IMR-90 (cell line): Measurements from ENCODE around the gene OTOA. TPM values are rescaled to one million over a fixed set of nuclear protein-coding genes. Genes with fewer than 3 reads are reported as not detected.

Source experiments
- ATAC-seq: fragments of 200-7000 bp; cut with Tn5 transposase; 2 replicates; pipeline ENCODE4 v1.9.1; 2020; ENCODE audit warnings: low read depth, mild to moderate bottlenecking, moderate library complexity
- BruUV-seq: library from RNA; stranded (reverse); fragments of 400-500 nt; replicated peaks from 2 replicates; lab custom pipeline; 2021; lab: Mats Ljungman, UMichigan
- CTCF ChIA-PET: fragments of 300-600 bp; formaldehyde crosslinking; extraction: SDS; loops from one replicate; lab custom pipeline; 2021; ENCODE audit warnings: antibody characterized with exemption; lab: Yijun Ruan, JAX
- POLR2A ChIA-PET: fragments of 300-600 bp; sonication (Branson Sonifier 250); formaldehyde crosslinking; loops from one replicate; lab custom pipeline; 2022; ENCODE audit warnings: antibody characterized with exemption; ENCODE audit not compliant: unreplicated experiment; lab: Charles Lee
- DNase-seq: peaks from one replicate; pipeline ENCODE4 v3.0.0; 2013
- H2AFZ ChIP-seq: replicated peaks from 2 replicates; pipeline ENCODE3; 2013; ENCODE audit warnings: low read length, mild to moderate bottlenecking; ENCODE audit not compliant: poor library complexity
- H2AK5ac ChIP-seq: 2 replicates; pipeline ENCODE4 v1.6.1; 2013; ENCODE audit warnings: low read depth, low read length, inconsistent platforms
- H2AK9ac ChIP-seq: replicated peaks from 2 replicates; pipeline ENCODE3; 2013; ENCODE audit warnings: mild to moderate bottlenecking, low read depth, low read length, moderate library complexity; ENCODE audit not compliant: poor library complexity
- H2BK120ac ChIP-seq: 2 replicates; pipeline ENCODE4 v1.6.1; 2013; ENCODE audit warnings: low read depth, low read length, inconsistent platforms
- H2BK15ac ChIP-seq: 3 replicates; pipeline ENCODE4 v1.6.1; 2013; ENCODE audit warnings: low read depth, low read length, inconsistent platforms
- H2BK20ac ChIP-seq: 2 replicates; pipeline ENCODE4 v1.6.1; 2013; ENCODE audit warnings: low read depth, mild to moderate bottlenecking, inconsistent platforms, low read length, moderate library complexity
- H2BK5ac ChIP-seq: 2 replicates; pipeline ENCODE4 v1.6.1; 2013; ENCODE audit warnings: mild to moderate bottlenecking, low read depth, low read length, inconsistent platforms; ENCODE audit not compliant: poor library complexity, severe bottlenecking
- H3K14ac ChIP-seq: replicated peaks from 2 replicates; pipeline ENCODE4 v1.6.1; 2013; ENCODE audit warnings: low read depth, low read length, inconsistent platforms
- H3K18ac ChIP-seq: 2 replicates; pipeline ENCODE4 v1.6.1; 2013; ENCODE audit warnings: low read depth, low read length, control low read depth
- H3K23ac ChIP-seq: 2 replicates; pipeline ENCODE4 v1.6.1; 2013; ENCODE audit warnings: low read depth, low read length, inconsistent platforms
- H3K27ac ChIP-seq: 2 replicates; pipeline ENCODE4 v1.5.1; 2013; ENCODE audit warnings: mild to moderate bottlenecking, control low read depth, low read length; ENCODE audit not compliant: insufficient read depth
- H3K27me3 ChIP-seq: 2 replicates; pipeline ENCODE4 v1.6.1; 2013; ENCODE audit warnings: low read length; ENCODE audit not compliant: control insufficient read depth, insufficient read depth
- H3K36me3 ChIP-seq: 2 replicates; pipeline ENCODE4 v1.6.1; 2013; ENCODE audit warnings: low read length, mixed read lengths; ENCODE audit not compliant: control insufficient read depth, insufficient read depth
- H3K4ac ChIP-seq: 2 replicates; pipeline ENCODE4 v1.6.1; 2013; ENCODE audit warnings: low read depth, low read length, inconsistent platforms
- H3K4me1 ChIP-seq: 2 replicates; pipeline ENCODE4 v1.6.1; 2013; ENCODE audit warnings: low read length, mixed read lengths; ENCODE audit not compliant: control insufficient read depth, insufficient read depth
- H3K4me2 ChIP-seq: 2 replicates; pipeline ENCODE4 v1.6.1; 2013; ENCODE audit warnings: low read depth, mild to moderate bottlenecking, control low read depth, low read length, moderate library complexity
- H3K4me3 ChIP-seq: 2 replicates; pipeline ENCODE4 v1.5.1; 2013; ENCODE audit warnings: low read depth, mild to moderate bottlenecking, control low read depth, low read length, moderate library complexity; ENCODE audit not compliant: insufficient read depth
- H3K56ac ChIP-seq: 2 replicates; pipeline ENCODE4 v1.6.1; 2013; ENCODE audit warnings: low read length, inconsistent platforms; ENCODE audit not compliant: insufficient read depth; ENCODE audit errors: extremely low read depth
- H3K79me1 ChIP-seq, 2 experiments: 2 replicates each; pipeline ENCODE4 v1.6.1; 2013; ENCODE audit warnings: low read length in 2 of 2, inconsistent platforms in 1 of 2, low read depth in 1 of 2
- H3K9ac ChIP-seq: 2 replicates; pipeline ENCODE4 v1.6.1; 2013; ENCODE audit warnings: low read depth, low read length, control low read depth
- H3K9me1 ChIP-seq: 2 replicates; pipeline ENCODE4 v1.6.1; 2013; ENCODE audit warnings: low read length, inconsistent platforms; ENCODE audit not compliant: insufficient read depth
- H3K9me3 ChIP-seq: 2 replicates; pipeline ENCODE4 v1.6.1; 2013; ENCODE audit warnings: low read length; ENCODE audit not compliant: control insufficient read depth, insufficient read depth
- H4K20me1 ChIP-seq: 2 replicates; pipeline ENCODE4 v1.6.1; 2013; ENCODE audit warnings: low read length, inconsistent platforms; ENCODE audit not compliant: insufficient read depth
- H4K5ac ChIP-seq: 2 replicates; pipeline ENCODE4 v1.6.1; 2013; ENCODE audit warnings: mild to moderate bottlenecking, low read depth, low read length, control low read depth
- H4K8ac ChIP-seq, 2 experiments: 2 replicates each; pipeline ENCODE4 v1.6.1; 2013; ENCODE audit warnings: low read depth in 2 of 2, low read length in 2 of 2, control low read depth in 1 of 2, inconsistent platforms in 1 of 2
- H4K91ac ChIP-seq: 2 replicates; pipeline ENCODE4 v1.6.1; 2013; ENCODE audit warnings: low read depth, low read length, inconsistent platforms; ENCODE audit not compliant: insufficient read depth
- BHLHE40 ChIP-seq: fragments of 150-350 bp; IDR thresholded peaks from 2 replicates; pipeline ENCODE4 v1.6.1; 2016; ENCODE audit warnings: mild to moderate bottlenecking, low read depth, low read length
- CEBPB ChIP-seq: IDR thresholded peaks from 2 replicates; pipeline ENCODE4 v1.6.1; 2012; ENCODE audit warnings: low read depth, low read length, improper control_type of control experiment
- CHD1 ChIP-seq: IDR thresholded peaks from 2 replicates; pipeline ENCODE4 v1.6.1; 2012; ENCODE audit warnings: low read depth, low read length, improper control_type of control experiment
- FOS ChIP-seq: fragments of 150-350 bp; IDR thresholded peaks from 2 replicates; pipeline ENCODE4 v1.6.1; 2016; ENCODE audit warnings: low read depth, low read length
- MAFK ChIP-seq: IDR thresholded peaks from 2 replicates; pipeline ENCODE4 v1.6.1; 2012; ENCODE audit warnings: low read depth, low read length, improper control_type of control experiment
- MAZ ChIP-seq: IDR thresholded peaks from 2 replicates; pipeline ENCODE4 v1.6.1; 2012; ENCODE audit warnings: low read depth, mild to moderate bottlenecking, low read length, improper control_type of control experiment, moderate library complexity, borderline replicate concordance
- MXI1 ChIP-seq: IDR thresholded peaks from 2 replicates; pipeline ENCODE4 v1.6.1; 2012; ENCODE audit warnings: low read depth, mild to moderate bottlenecking, low read length, moderate library complexity, borderline replicate concordance
- NFE2L2 ChIP-seq: fragments of 150-350 bp; IDR thresholded peaks from 2 replicates; pipeline ENCODE4 v1.6.1; 2016; ENCODE audit warnings: low read depth, mild to moderate bottlenecking, low read length
- POLR2A ChIP-seq: IDR thresholded peaks from 2 replicates; pipeline ENCODE4 v1.6.1; 2012; ENCODE audit warnings: mild to moderate bottlenecking, low read depth, low read length
- RAD21 ChIP-seq: IDR thresholded peaks from 2 replicates; pipeline ENCODE4 v1.6.1; 2012; ENCODE audit warnings: low read length, improper control_type of control experiment
- RCOR1 ChIP-seq: IDR thresholded peaks from 2 replicates; pipeline ENCODE4 v1.6.1; 2012; ENCODE audit warnings: mild to moderate bottlenecking, low read length, improper control_type of control experiment; ENCODE audit not compliant: insufficient replicate concordance
- RFX5 ChIP-seq: IDR thresholded peaks from 2 replicates; pipeline ENCODE4 v1.8.0; 2012; ENCODE audit warnings: low read depth, mild to moderate bottlenecking, low read length, moderate library complexity
- SMC3 ChIP-seq: fragments of 150-350 bp; IDR thresholded peaks from 2 replicates; pipeline ENCODE4 v1.6.1; 2016; ENCODE audit warnings: low read depth, mild to moderate bottlenecking, antibody characterized with exemption, low read length, moderate library complexity
- WGBS, 2 experiments: methylation state at CpG; one replicate each; pipeline versions ENCODE4 v1.1.5 to v1.1.7; 2013; ENCODE audit warnings: missing lambda C conversion rate in 2 of 2; ENCODE audit not compliant: insufficient read length in 1 of 2; ENCODE audit errors: extremely low coverage in 2 of 2; 5-methylcytosine and 5-hydroxymethylcytosine counted together
- dilution Hi-C: fragments of 300-500 bp; cut with HindIII; formaldehyde crosslinking; loops from one replicate; pipeline ENCODE4 v1.14.3; 2018; ENCODE audit warnings: low sequenced_read_pairs; ENCODE audit not compliant: unreplicated experiment
- in situ Hi-C: fragments of 300-500 bp; cut with MboI; formaldehyde crosslinking; loops from 3 replicates; pipeline ENCODE4 v1.14.3; 2019; ENCODE audit warnings: low sequenced_read_pairs, inconsistent platforms, mixed read lengths
- intact Hi-C: fragments of 100-400 bp; cut with micrococcal nuclease; formaldehyde crosslinking; loops from 2 replicates; pipeline ENCODE4 v1.10.0; 2022
- polyA plus RNA-seq, 3 experiments: library from polyadenylated mRNA; depleted of rRNA; stranded (reverse); fragments of >200 nt; gene quantifications; 2 replicates each; pipeline ENCODE4 v1.2.3, GENCODE V29; 2012; ENCODE audit warnings: low replicate concordance in 1 of 3
- total RNA-seq: library from RNA; depleted of rRNA; stranded (reverse); fragments of >200 nt; gene quantifications from 2 replicates; pipeline ENCODE4 v1.2.3, GENCODE V29; 2012
- TF ChIP-seq, protein P1 (sequence below): fragments of 150-350 bp; IDR thresholded peaks from 2 replicates; pipeline ENCODE4 v1.6.1; 2017; ENCODE audit warnings: mild to moderate bottlenecking, antibody characterized with exemption, low read length, low read depth
- TF ChIP-seq, protein P2 (sequence below): conservative IDR thresholded peaks from 2 replicates; pipeline ENCODE4 v1.5.1; 2012; ENCODE audit warnings: mild to moderate bottlenecking, low read depth, low read length, improper control_type of control experiment
- TF ChIP-seq, protein P3 (sequence below): fragments of 150-350 bp; IDR thresholded peaks from 2 replicates; pipeline ENCODE4 v1.6.1; 2016; ENCODE audit warnings: low read depth, mild to moderate bottlenecking, low read length, moderate library complexity, borderline replicate concordance

The OTOA gene
- total and polyA plus RNA-seq, 2 of the 4 experiments (the other 2 are of a cell fraction) = 0.02 TPM; not detected in 1

DNA sequence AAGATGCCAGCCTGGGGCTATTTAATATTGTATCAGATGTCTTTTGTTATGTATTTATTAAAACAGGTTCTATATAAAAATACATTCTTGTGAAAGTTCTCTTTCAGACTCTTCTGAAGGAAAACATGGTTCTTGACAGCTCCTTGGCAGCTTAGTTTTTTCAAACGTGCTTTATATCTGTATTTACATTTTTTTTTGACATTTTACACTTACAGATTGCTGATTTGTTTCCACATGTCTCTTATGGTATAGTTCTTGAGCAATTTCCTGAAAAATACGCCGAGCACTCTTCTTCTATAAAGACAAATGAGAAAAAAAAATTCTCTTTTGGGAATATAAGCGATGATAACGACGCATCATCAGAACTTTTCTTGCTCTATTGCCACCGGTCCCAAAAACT is 20.9 kb upstream of the OTOA start:
- Histone ChIP-seq H3K4me2 (no peak overlapping the region), H3K36me3 (peaks cover 1% of the 10 kb centered on the region; the same call in 1 of the 2 replicates), H2BK120ac (no peak overlapping the region), H3K27me3 (no peaks in the 10 kb centered on the region), H2AK9ac (no peak overlapping the region), H3K4me3 (no peak overlapping the region), H4K91ac (no peak overlapping the region), H3K14ac (no peak overlapping the region), H4K5ac (no peak overlapping the region), H3K23ac (no peak overlapping the region), H4K8ac (no peak overlapping the region), H2AFZ (no peak overlapping the region), H3K9ac (no peak overlapping the region), H4K20me1 (peaks cover 13% of the 10 kb centered on the region; the same call in 1 of the 2 replicates), H2BK20ac (no peak overlapping the region), H3K18ac (no peak overlapping the region), H2AK5ac (no peak overlapping the region), H3K27ac (no peak overlapping the region), H3K4me1 (peaks cover 9% of the 10 kb centered on the region), H2BK15ac (no peak overlapping the region), H3K9me1 (no peaks in the 10 kb centered on the region; the same call in 1 of the 2 replicates), H3K9me3 (no peaks in the 10 kb centered on the region), H3K79me1 (peaks cover 27 to 45% of the 10 kb centered on the region in 2 experiments), H3K4ac (no peak overlapping the region), H3K56ac (no peak overlapping the region), H2BK5ac (no peak overlapping the region)
- intact Hi-C loops (no loop called here), dilution Hi-C loops (no loop called here), in situ Hi-C loops (no loop called here)
- no TSS peak for BruUV-seq
- DNase-seq (no peak), ATAC-seq (no peak)
- WGBS, 2 experiments = no CpG with 5 or more reads among the region's 7 CpGs
- TF ChIP-seq CHD1 = no peak
- no peak for TF ChIP-seq MAFK
- TF ChIP-seq SMC3 = no peak
- TF ChIP-seq, protein P1, sequence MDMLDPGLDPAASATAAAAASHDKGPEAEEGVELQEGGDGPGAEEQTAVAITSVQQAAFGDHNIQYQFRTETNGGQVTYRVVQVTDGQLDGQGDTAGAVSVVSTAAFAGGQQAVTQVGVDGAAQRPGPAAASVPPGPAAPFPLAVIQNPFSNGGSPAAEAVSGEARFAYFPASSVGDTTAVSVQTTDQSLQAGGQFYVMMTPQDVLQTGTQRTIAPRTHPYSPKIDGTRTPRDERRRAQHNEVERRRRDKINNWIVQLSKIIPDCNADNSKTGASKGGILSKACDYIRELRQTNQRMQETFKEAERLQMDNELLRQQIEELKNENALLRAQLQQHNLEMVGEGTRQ = no peak
- no peak for TF ChIP-seq RCOR1
- TF ChIP-seq MAZ = no peak
- no peak for TF ChIP-seq FOS
- TF ChIP-seq MXI1 = no peak
- TF ChIP-seq BHLHE40 = no peak
- TF ChIP-seq, protein P2, sequence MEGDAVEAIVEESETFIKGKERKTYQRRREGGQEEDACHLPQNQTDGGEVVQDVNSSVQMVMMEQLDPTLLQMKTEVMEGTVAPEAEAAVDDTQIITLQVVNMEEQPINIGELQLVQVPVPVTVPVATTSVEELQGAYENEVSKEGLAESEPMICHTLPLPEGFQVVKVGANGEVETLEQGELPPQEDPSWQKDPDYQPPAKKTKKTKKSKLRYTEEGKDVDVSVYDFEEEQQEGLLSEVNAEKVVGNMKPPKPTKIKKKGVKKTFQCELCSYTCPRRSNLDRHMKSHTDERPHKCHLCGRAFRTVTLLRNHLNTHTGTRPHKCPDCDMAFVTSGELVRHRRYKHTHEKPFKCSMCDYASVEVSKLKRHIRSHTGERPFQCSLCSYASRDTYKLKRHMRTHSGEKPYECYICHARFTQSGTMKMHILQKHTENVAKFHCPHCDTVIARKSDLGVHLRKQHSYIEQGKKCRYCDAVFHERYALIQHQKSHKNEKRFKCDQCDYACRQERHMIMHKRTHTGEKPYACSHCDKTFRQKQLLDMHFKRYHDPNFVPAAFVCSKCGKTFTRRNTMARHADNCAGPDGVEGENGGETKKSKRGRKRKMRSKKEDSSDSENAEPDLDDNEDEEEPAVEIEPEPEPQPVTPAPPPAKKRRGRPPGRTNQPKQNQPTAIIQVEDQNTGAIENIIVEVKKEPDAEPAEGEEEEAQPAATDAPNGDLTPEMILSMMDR = no peak
- no peak for TF ChIP-seq CEBPB
- TF ChIP-seq, protein P3, sequence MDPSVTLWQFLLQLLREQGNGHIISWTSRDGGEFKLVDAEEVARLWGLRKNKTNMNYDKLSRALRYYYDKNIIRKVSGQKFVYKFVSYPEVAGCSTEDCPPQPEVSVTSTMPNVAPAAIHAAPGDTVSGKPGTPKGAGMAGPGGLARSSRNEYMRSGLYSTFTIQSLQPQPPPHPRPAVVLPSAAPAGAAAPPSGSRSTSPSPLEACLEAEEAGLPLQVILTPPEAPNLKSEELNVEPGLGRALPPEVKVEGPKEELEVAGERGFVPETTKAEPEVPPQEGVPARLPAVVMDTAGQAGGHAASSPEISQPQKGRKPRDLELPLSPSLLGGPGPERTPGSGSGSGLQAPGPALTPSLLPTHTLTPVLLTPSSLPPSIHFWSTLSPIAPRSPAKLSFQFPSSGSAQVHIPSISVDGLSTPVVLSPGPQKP = no peak
- no peak for TF ChIP-seq RAD21
- TF ChIP-seq NFE2L2 = no peak
- no peak for TF ChIP-seq POLR2A
- TF ChIP-seq RFX5 = no peak
- ChIA-PET POLR2A (no interaction called here), CTCF (interaction anchor here (4.4 kb wide), 1 partner anchor 14 kb away, joined by 15 read pairs; no protein-coding TSS in a partner anchor)
